ENCODE measurements around the gene ZSCAN5A. TPM values are rescaled to one million over a fixed set of nuclear protein-coding genes. Genes with fewer than 3 reads are reported as not detected.

Gene ZSCAN5A
- total RNA-seq, 1 experiment from 2014 or later: 13.8 TPM

DNA sequence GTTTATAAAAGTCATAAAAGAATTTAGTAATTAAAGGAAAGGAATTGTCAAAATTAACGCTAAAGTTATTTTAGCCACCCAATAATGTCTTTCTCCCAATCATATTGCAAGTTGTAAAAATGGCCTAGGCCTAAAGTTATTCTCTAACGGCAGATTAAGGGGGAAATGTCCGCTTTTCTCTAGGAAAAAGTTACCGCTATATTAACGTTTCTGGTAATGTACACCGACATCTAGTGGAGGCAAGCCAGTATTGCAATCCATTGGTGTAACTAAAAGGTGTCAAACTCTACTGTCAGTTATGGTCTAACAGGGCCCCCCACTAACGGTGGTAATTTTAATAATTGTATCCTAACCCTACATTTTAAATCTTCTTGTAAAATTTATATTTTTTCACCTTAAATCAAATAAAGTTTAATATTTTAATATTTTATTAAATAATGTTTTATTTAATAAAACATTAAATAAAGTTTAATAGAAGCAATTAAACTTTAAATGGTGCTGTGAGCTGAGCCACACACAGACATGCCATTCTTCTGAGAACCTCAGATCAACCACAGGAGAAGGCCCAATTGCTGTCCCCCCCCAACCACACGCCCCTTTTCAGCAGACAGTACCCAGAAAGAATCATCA lies 35.9 kb upstream of the ZSCAN5A start:
- Histone ChIP-seq H3K4me3 (ENCODE audit: low read depth in 2 of 2, low read length in 2 of 2) (no peak overlapping the region), H3K36me3 (ENCODE audit: control insufficient read depth, insufficient read depth, low read length) (no peaks in the 10 kb centered on the region), H3K9me3 (ENCODE audit: control insufficient read depth, insufficient read depth, low read depth, low read length) (no peaks in the 10 kb centered on the region), H3K4me1 (ENCODE audit: control insufficient read depth, insufficient read depth, low read length) (no peaks in the 10 kb centered on the region; the same call in 1 of the 2 replicates), H3K27me3 (ENCODE audit: control insufficient read depth, insufficient read depth, low read length) (no peaks in the 10 kb centered on the region), H3K27ac (ENCODE audit: low read length) (no peak overlapping the region)
- ChIA-PET POLR2A (no interaction called here), CTCF (interaction anchor here (3.1 kb wide), 1 partner anchor 97 kb away, joined by 18 read pairs; no protein-coding TSS in a partner anchor)
- DNase-seq (ENCODE audit: low read depth, low spot score) (peak; percentile 45), ATAC-seq (no peak)
- in situ Hi-C loops (cut with HindIII; ENCODE audit: low pct_unique_long_range_greater_than_20kb, low sequenced_read_pairs) (no loop called here), intact Hi-C loops (cut with micrococcal nuclease; ENCODE audit: unreplicated experiment) (no loop called here)
- TF ChIP-seq, protein P1, sequence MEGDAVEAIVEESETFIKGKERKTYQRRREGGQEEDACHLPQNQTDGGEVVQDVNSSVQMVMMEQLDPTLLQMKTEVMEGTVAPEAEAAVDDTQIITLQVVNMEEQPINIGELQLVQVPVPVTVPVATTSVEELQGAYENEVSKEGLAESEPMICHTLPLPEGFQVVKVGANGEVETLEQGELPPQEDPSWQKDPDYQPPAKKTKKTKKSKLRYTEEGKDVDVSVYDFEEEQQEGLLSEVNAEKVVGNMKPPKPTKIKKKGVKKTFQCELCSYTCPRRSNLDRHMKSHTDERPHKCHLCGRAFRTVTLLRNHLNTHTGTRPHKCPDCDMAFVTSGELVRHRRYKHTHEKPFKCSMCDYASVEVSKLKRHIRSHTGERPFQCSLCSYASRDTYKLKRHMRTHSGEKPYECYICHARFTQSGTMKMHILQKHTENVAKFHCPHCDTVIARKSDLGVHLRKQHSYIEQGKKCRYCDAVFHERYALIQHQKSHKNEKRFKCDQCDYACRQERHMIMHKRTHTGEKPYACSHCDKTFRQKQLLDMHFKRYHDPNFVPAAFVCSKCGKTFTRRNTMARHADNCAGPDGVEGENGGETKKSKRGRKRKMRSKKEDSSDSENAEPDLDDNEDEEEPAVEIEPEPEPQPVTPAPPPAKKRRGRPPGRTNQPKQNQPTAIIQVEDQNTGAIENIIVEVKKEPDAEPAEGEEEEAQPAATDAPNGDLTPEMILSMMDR (IDR thresholded peaks at IDR 0.05): peak; percentile 93
- no peak for TF ChIP-seq POLR2AphosphoS5 (IDR thresholded peaks at IDR 0.05; ENCODE audit: low read depth, low read length)
- BruUV-seq (replicated peaks): no TSS peak

DNA sequence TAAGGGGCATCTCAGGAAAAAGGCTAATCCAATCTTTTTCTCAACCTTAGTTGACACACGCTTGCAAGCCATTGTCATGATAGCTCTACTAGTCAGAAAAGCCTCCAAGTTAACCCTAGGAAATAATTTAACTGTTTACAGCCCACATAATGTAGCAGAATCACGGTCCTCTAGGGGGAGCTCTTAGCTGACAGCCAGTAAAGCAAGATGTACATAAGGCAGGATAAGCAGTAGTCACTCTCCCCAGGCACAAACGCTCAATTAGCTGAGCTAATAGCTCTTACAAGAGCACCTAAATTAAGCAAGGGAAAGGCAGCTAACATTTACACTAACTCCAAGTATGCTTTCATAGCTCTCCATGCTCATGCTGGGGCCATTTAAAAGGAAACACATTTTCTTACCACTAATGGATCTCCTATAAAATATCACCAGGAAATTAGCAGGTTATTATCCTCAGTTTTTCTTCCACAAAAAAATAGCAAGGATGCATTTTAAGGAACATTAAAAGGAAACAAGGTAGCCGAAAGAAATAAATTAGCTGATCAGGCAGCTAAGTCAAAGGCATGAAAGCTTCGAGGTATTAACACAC lies 33.7 kb upstream of the ZSCAN5A start:
- no TSS peak for BruUV-seq (replicated peaks)
- DNase-seq (ENCODE audit: low read depth, low spot score) (no peak), ATAC-seq (peak; percentile 77)
- CTCF ChIA-PET: interaction anchor here (0.6 to 3.1 kb wide), 7 partner anchors 15 to 1369 kb away, joined by 3 to 18 read pairs (median 4); no protein-coding TSS in a partner anchor
- H3K4me1 ChIP-seq (ENCODE audit: control insufficient read depth, insufficient read depth, low read length): no peaks in the 10 kb centered on the region; the same call in 1 of the 2 replicates
- no peak overlapping the region for H3K4me3 ChIP-seq (ENCODE audit: low read depth in 2 of 2, low read length in 2 of 2)
- POLR2A ChIA-PET: no interaction called here
- intact Hi-C loops (cut with micrococcal nuclease; ENCODE audit: unreplicated experiment) (no loop called here), in situ Hi-C loops (cut with HindIII; ENCODE audit: low pct_unique_long_range_greater_than_20kb, low sequenced_read_pairs) (no loop called here)
- no peak overlapping the region for H3K27ac ChIP-seq (ENCODE audit: low read length)
- H3K27me3 ChIP-seq (ENCODE audit: control insufficient read depth, insufficient read depth, low read length): no peaks in the 10 kb centered on the region
- H3K9me3 ChIP-seq (ENCODE audit: control insufficient read depth, insufficient read depth, low read depth, low read length): peaks cover 3% of the 10 kb centered on the region; the same call in 1 of the 2 replicates
- no peaks in the 10 kb centered on the region for H3K36me3 ChIP-seq (ENCODE audit: control insufficient read depth, insufficient read depth, low read length)
- no peak for TF ChIP-seq TCF7L2 (IDR thresholded peaks at IDR 0.05; ENCODE audit: low read depth, low read length)
- TF ChIP-seq, protein P1 (IDR thresholded peaks at IDR 0.05): peak; percentile 90

DNA sequence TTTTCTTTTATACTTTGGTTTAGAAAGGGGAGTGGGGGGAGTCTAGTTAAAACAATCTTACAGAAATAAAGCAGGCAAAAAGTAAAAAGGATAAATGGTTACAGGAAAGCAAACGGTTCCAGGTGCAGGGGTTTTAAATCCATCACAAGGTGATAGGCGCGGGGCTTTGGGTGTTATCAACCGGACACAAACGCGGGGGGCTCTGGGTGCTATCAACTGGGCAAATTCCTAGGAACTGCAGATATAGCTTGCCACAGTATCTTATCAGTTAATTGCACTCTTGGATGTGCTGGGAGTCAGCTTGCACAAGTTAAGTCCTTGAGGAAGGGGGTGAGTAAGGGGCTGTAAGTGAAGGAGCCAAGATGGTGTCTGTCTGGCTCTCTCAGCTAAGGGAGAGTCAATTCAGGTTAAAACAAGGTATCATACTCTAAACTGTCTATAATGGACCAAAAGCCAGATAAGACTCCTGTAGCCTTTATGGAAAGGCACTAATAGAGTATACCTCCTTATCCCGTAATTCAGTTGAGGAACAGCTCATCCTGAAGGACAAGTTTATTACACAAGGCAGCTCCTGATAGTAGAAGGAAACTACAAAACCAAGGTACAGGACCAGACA lies 32.6 kb upstream of the ZSCAN5A start:
- ATAC-seq: peak; percentile 42; the same call in 1 of the 2 replicates
- Histone ChIP-seq H3K4me1 (ENCODE audit: control insufficient read depth, insufficient read depth, low read length) (no peaks in the 10 kb centered on the region; the same call in 1 of the 2 replicates), H3K36me3 (ENCODE audit: control insufficient read depth, insufficient read depth, low read length) (no peaks in the 10 kb centered on the region), H3K27me3 (ENCODE audit: control insufficient read depth, insufficient read depth, low read length) (no peaks in the 10 kb centered on the region), H3K9me3 (ENCODE audit: control insufficient read depth, insufficient read depth, low read depth, low read length) (peaks cover 7% of the 10 kb centered on the region; the same call in 1 of the 2 replicates), H3K4me3 (ENCODE audit: low read depth in 2 of 2, low read length in 2 of 2) (no peak overlapping the region), H3K27ac (ENCODE audit: low read length) (no peak overlapping the region)
- TF ChIP-seq SIN3A (IDR thresholded peaks at IDR 0.05; ENCODE audit: borderline replicate concordance, insufficient read depth, low read depth, low read length): no peak
- TF ChIP-seq, protein P2, sequence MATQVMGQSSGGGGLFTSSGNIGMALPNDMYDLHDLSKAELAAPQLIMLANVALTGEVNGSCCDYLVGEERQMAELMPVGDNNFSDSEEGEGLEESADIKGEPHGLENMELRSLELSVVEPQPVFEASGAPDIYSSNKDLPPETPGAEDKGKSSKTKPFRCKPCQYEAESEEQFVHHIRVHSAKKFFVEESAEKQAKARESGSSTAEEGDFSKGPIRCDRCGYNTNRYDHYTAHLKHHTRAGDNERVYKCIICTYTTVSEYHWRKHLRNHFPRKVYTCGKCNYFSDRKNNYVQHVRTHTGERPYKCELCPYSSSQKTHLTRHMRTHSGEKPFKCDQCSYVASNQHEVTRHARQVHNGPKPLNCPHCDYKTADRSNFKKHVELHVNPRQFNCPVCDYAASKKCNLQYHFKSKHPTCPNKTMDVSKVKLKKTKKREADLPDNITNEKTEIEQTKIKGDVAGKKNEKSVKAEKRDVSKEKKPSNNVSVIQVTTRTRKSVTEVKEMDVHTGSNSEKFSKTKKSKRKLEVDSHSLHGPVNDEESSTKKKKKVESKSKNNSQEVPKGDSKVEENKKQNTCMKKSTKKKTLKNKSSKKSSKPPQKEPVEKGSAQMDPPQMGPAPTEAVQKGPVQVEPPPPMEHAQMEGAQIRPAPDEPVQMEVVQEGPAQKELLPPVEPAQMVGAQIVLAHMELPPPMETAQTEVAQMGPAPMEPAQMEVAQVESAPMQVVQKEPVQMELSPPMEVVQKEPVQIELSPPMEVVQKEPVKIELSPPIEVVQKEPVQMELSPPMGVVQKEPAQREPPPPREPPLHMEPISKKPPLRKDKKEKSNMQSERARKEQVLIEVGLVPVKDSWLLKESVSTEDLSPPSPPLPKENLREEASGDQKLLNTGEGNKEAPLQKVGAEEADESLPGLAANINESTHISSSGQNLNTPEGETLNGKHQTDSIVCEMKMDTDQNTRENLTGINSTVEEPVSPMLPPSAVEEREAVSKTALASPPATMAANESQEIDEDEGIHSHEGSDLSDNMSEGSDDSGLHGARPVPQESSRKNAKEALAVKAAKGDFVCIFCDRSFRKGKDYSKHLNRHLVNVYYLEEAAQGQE (IDR thresholded peaks at IDR 0.05; ENCODE audit: insufficient read depth in 1 of 2, low read depth in 2 of 2, low read length in 1 of 2): no peak
- TF ChIP-seq TCF7L2 (IDR thresholded peaks at IDR 0.05; ENCODE audit: low read depth, low read length): no peak
- TF ChIP-seq, protein P1 (IDR thresholded peaks at IDR 0.05): no peak
- TF ChIP-seq POLR2AphosphoS5 (IDR thresholded peaks at IDR 0.05; ENCODE audit: low read depth, low read length): no peak
- intact Hi-C loops (cut with micrococcal nuclease; ENCODE audit: unreplicated experiment): no loop called here
- BruUV-seq (replicated peaks): no TSS peak
- ChIA-PET CTCF (interaction anchor here (2.4 to 3.1 kb wide), 2 partner anchors 14 to 94 kb away, joined by 9 to 18 read pairs; no protein-coding TSS in a partner anchor), POLR2A (no interaction called here)
- no peak for DNase-seq (ENCODE audit: low read depth, low spot score)
- in situ Hi-C loops (cut with HindIII; ENCODE audit: low pct_unique_long_range_greater_than_20kb, low sequenced_read_pairs): no loop called here
